GM23248 (cell line): ENCODE measurements around the gene ELAVL2. TPM values are rescaled to one million over a fixed set of nuclear protein-coding genes. Genes with fewer than 3 reads are reported as not detected.

Experiments used
- DNase-seq: peaks from one replicate; pipeline ENCODE4 v3.0.0-alpha.2; 2015
- H2AFZ ChIP-seq: fragments of 200-600 bp; sonication (generic); 2 replicates; pipeline ENCODE4 v1.6.1; 2016; ENCODE audit warnings: antibody characterized with exemption
- H3F3A ChIP-seq: fragments of 200-600 bp; sonication (generic); 2 replicates; pipeline ENCODE4 v1.6.1; 2016; ENCODE audit warnings: mild to moderate bottlenecking, antibody characterized with exemption, mixed run types; ENCODE audit not compliant: insufficient read depth
- H3K27ac ChIP-seq: fragments of 200-600 bp; sonication (generic); 2 replicates; pipeline ENCODE4 v1.5.1; 2016; ENCODE audit warnings: mild to moderate bottlenecking
- H3K27me3 ChIP-seq: fragments of 200-600 bp; sonication (generic); replicated peaks from 2 replicates; pipeline ENCODE4 v1.6.1; 2016; ENCODE audit warnings: mild to moderate bottlenecking; ENCODE audit not compliant: insufficient read depth
- H3K36me3 ChIP-seq: fragments of 200-600 bp; sonication (generic); 2 replicates; pipeline ENCODE4 v1.6.1; 2016; ENCODE audit warnings: low read depth, mild to moderate bottlenecking
- H3K4me1 ChIP-seq: fragments of 200-600 bp; sonication (generic); 2 replicates; pipeline ENCODE4 v1.6.1; 2016; ENCODE audit warnings: mild to moderate bottlenecking; ENCODE audit not compliant: insufficient read depth
- H3K4me2 ChIP-seq: fragments of 200-600 bp; sonication (generic); one replicate; pipeline ENCODE4 v1.6.1; 2016; ENCODE audit warnings: mild to moderate bottlenecking; ENCODE audit not compliant: unreplicated experiment
- H3K4me3 ChIP-seq: fragments of 200-600 bp; sonication (generic); 2 replicates; pipeline ENCODE4 v1.5.1; 2016; ENCODE audit warnings: mild to moderate bottlenecking
- H3K79me2 ChIP-seq: fragments of 200-600 bp; sonication (generic); 2 replicates; pipeline ENCODE4 v1.6.1; 2016; ENCODE audit warnings: mild to moderate bottlenecking; ENCODE audit not compliant: insufficient read depth
- H3K9ac ChIP-seq: fragments of 200-600 bp; sonication (generic); 2 replicates; pipeline ENCODE4 v1.6.1; 2016; ENCODE audit warnings: mild to moderate bottlenecking
- H3K9me2 ChIP-seq: fragments of 200-600 bp; sonication (generic); 2 replicates; pipeline ENCODE4 v1.6.1; 2016; ENCODE audit warnings: mixed run types, mild to moderate bottlenecking, moderate library complexity; ENCODE audit not compliant: insufficient read depth
- H3K9me3 ChIP-seq: fragments of 200-600 bp; sonication (generic); one replicate; pipeline ENCODE4 v1.6.1; 2017; ENCODE audit warnings: low read depth
- H4K20me1 ChIP-seq: fragments of 200-600 bp; sonication (generic); 2 replicates; pipeline ENCODE4 v1.6.0; 2016; ENCODE audit not compliant: insufficient read depth
- EZH2 ChIP-seq: fragments of 200-600 bp; sonication (generic); IDR thresholded peaks from 2 replicates; pipeline ENCODE4 v1.6.1; 2018; ENCODE audit warnings: antibody characterized with exemption, mild to moderate bottlenecking; ENCODE audit not compliant: insufficient read depth, poor library complexity, severe bottlenecking
- EZH2phosphoT487 ChIP-seq: fragments of 200-600 bp; sonication (generic); IDR thresholded peaks from 2 replicates; pipeline ENCODE4 v1.6.1; 2018; ENCODE audit warnings: antibody characterized with exemption, moderate library complexity, mild to moderate bottlenecking, low read depth; ENCODE audit not compliant: insufficient read depth
- WGBS, 2 experiments: methylation state at CpG; one replicate each; pipeline ENCODE4 v1.1.6; 2015 to 2017; ENCODE audit warnings: low lambda C conversion rate in 2 of 2, low coverage in 1 of 2; ENCODE audit errors: missing lambda C conversion rate in 2 of 2; 5-methylcytosine and 5-hydroxymethylcytosine counted together
- in situ Hi-C: fragments of 300-500 bp; cut with MboI; formaldehyde crosslinking; loops from 2 replicates; pipeline ENCODE4 v1.15.0; 2020
- polyA plus RNA-seq: library from polyadenylated mRNA; unstranded; fragments of >200 nt; fragmentation: Nextera tagmentation; extraction: Ambion mirVana; gene quantifications from 2 replicates; pipeline ENCODE4 v1.2.1, GENCODE V29; 2016
- total RNA-seq: library from RNA; depleted of rRNA; stranded (reverse); fragments of >200 nt; shearing (Covaris generic); gene quantifications from 2 replicates; pipeline ENCODE4 v1.2.3, GENCODE V29; 2014

ELAVL2 gene
- total and polyA plus RNA-seq, 2 experiments from 2014 or later: 0.08 TPM; not detected in 1

- in situ Hi-C loops: no loop called here
- Histone ChIP-seq H3K4me1 (no peaks in the 10 kb centered on the region), H3K36me3 (no peaks in the 10 kb centered on the region), H3K27me3 (no peaks in the 10 kb centered on the region), H4K20me1 (no peaks in the 10 kb centered on the region), H3K79me2 (no peaks in the 10 kb centered on the region), H2AFZ (no peak overlapping the region), H3K27ac (no peak overlapping the region), H3K4me2 (no peak overlapping the region), H3K4me3 (no peak overlapping the region), H3K9me2 (no peaks in the 10 kb centered on the region), H3F3A (no peaks in the 10 kb centered on the region), H3K9ac (no peak overlapping the region), H3K9me3 (no peaks in the 10 kb centered on the region)
- TF ChIP-seq EZH2phosphoT487: no peak
- TF ChIP-seq EZH2: no peak
- 29 to 40% methylated on average over 3 of the region's 3 CpGs for whole genome bisulfite sequencing, 2 experiments
- no peak for DNase-seq
Observed at GRCh38 chr9:23814243-23814642, 11.8 kb downstream of the ELAVL2 start.

DNA sequence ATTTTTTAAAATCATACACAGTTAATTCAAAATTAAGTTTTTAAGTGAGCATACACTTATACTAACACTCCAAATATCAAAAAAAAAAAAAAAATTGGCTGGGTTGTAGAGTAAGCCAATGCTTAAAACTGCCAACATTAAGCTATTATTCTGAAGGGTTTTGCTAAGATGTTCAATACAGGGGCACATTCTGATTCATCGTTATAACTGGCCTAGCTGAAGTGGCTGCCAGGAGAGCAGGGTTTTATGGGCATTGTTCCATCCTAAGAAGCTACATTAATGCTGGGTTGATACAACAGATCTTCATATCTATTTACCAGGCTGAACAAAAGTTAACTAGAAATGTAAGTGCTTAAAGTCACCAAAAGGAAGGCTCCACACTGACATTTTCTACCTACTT is 13.4 kb downstream of the ELAVL2 start:
- H4K20me1 ChIP-seq: no peaks in the 10 kb centered on the region
- no peaks in the 10 kb centered on the region for H3K9me3 ChIP-seq
- WGBS, 2 experiments: 12 to 32% methylated on average over 1 of the region's 1 CpG
- no peaks in the 10 kb centered on the region for H3K9me2 ChIP-seq
- no peak overlapping the region for H2AFZ ChIP-seq
- H3K27me3 ChIP-seq: no peaks in the 10 kb centered on the region
- H3K4me2 ChIP-seq: no peak overlapping the region
- no peak overlapping the region for H3K27ac ChIP-seq
- no peak for DNase-seq
- no peaks in the 10 kb centered on the region for H3K4me1 ChIP-seq
- no peaks in the 10 kb centered on the region for H3F3A ChIP-seq
- H3K4me3 ChIP-seq: no peak overlapping the region
- H3K9ac ChIP-seq: no peak overlapping the region
- TF ChIP-seq EZH2phosphoT487: no peak
- TF ChIP-seq EZH2: no peak
- H3K79me2 ChIP-seq: no peaks in the 10 kb centered on the region
- H3K36me3 ChIP-seq: no peaks in the 10 kb centered on the region
- in situ Hi-C loops: no loop called here

GRCh38 chr9:23811633-23812032 is 14.4 kb downstream of the ELAVL2 start:
- Histone ChIP-seq H3K4me2 (no peak overlapping the region), H3K9me3 (no peaks in the 10 kb centered on the region), H3K9me2 (no peaks in the 10 kb centered on the region), H3K27ac (no peak overlapping the region), H4K20me1 (no peaks in the 10 kb centered on the region), H3K4me3 (no peak overlapping the region), H3K4me1 (no peaks in the 10 kb centered on the region), H3K9ac (no peak overlapping the region), H3K79me2 (no peaks in the 10 kb centered on the region), H3K36me3 (no peaks in the 10 kb centered on the region), H2AFZ (no peak overlapping the region), H3K27me3 (no peaks in the 10 kb centered on the region), H3F3A (no peaks in the 10 kb centered on the region)
- in situ Hi-C loops: no loop called here
- no peak for DNase-seq
- 3% methylated on average over 2 of the region's 2 CpGs for WGBS, 2 experiments
- no peak for TF ChIP-seq EZH2
- no peak for TF ChIP-seq EZH2phosphoT487

- 6 to 10% methylated on average over 2 of the region's 2 CpGs for WGBS, 2 experiments
- TF ChIP-seq EZH2phosphoT487 (no peak), EZH2 (no peak)
- Histone ChIP-seq H3K79me2 (no peaks in the 10 kb centered on the region), H3K4me3 (no peak overlapping the region), H3K9me3 (no peaks in the 10 kb centered on the region), H2AFZ (no peak overlapping the region), H3K9me2 (no peaks in the 10 kb centered on the region), H3K27me3 (no peaks in the 10 kb centered on the region), H3K27ac (no peak overlapping the region), H3F3A (no peaks in the 10 kb centered on the region), H4K20me1 (no peaks in the 10 kb centered on the region), H3K36me3 (no peaks in the 10 kb centered on the region), H3K4me2 (no peak overlapping the region), H3K9ac (no peak overlapping the region), H3K4me1 (no peaks in the 10 kb centered on the region)
- in situ Hi-C loops: no loop called here
- no peak for DNase-seq
Observed at GRCh38 chr9:23803216-23803615, 22.8 kb downstream of the ELAVL2 start.

- 50 to 64% methylated on average over 2 of the region's 2 CpGs for WGBS, 2 experiments
- Histone ChIP-seq H3K4me1 (no peaks in the 10 kb centered on the region), H3K4me2 (no peak overlapping the region), H3K9me2 (no peaks in the 10 kb centered on the region), H2AFZ (no peak overlapping the region), H3K9me3 (no peaks in the 10 kb centered on the region), H3K27me3 (no peaks in the 10 kb centered on the region), H3F3A (no peaks in the 10 kb centered on the region), H4K20me1 (no peaks in the 10 kb centered on the region), H3K4me3 (no peak overlapping the region), H3K79me2 (no peaks in the 10 kb centered on the region), H3K27ac (no peak overlapping the region), H3K36me3 (no peaks in the 10 kb centered on the region), H3K9ac (no peak overlapping the region)
- in situ Hi-C loops: no loop called here
- TF ChIP-seq EZH2phosphoT487 (no peak), EZH2 (no peak)
- no peak for DNase-seq
Observed at GRCh38 chr9:23801523-23801922, 24.5 kb downstream of the ELAVL2 start.
